GM18526 (cell line): ENCODE data around the gene MAST4.

Source experiments
- POLR2A ChIP-seq: IDR thresholded peaks from 3 replicates; pipeline ENCODE4 v1.6.1; 2011; ENCODE audit not compliant: insufficient read length; ENCODE audit errors: extremely low read depth

MAST4 gene

DNA sequence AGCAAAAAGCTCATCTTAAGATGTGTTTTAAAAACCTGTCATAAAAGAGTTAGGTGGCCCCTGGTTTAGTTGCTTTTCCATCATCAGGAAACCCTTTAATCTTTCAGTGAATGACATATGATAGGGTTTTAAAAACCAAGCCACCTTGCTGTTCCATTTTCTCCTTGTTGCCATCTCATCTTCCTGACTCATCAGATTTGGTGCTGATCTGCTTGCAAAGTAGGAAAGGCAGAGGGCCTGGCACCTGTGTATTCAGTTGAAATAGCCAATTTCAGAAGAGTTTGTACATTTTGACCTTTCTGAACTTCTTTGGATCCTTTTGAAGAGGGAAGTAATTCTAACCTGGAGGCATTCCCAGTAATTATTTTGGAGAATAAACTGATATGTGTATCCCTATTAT, 327.7 kb downstream of the MAST4 start:
- TF ChIP-seq POLR2A, result no peak

DNA sequence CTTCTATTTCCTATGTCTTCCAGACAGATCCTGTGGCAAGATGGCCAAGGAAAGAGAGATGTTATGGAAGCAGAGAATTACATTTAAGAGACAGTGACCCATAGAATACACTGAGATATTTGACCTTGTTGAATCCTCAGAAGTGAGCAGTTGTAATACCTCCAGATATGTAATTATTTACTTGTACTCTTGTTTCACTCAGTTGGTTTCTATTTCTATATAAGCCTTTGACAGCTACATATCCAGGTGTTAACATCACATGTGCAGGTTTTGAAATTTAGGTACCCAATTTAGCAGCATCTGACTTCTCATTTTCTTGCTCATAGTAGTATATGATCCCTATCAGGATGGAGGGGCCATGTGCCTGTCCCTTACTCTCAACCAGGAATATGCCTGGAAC, 330.9 kb downstream of the MAST4 start:
- TF ChIP-seq POLR2A, result no peak

- TF ChIP-seq POLR2A, result no peak
These were observed 333.1 kb downstream of the MAST4 start for GRCh38 chr5:66929281-66929680.

DNA sequence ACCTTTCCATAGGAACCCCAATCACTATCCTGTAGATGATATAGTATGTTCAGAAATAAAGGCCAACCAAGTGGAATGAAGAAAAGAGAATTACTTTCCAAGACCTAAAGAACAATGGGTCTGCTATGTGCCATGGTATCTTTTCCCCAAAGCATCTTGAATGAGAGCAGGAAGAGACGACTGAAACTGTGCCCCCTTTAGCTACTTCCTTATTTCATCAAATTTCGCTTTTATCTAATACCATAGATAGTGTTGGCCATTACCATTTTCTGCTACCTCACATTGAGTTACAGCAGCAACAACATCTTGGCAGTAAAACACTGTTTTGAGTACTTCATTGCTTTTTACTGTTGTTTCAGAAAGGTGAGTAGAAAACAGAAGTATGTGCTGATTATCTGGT, 333.8 kb downstream of the MAST4 start:
- TF ChIP-seq POLR2A, result no peak

GRCh38 chr5:66931651-66932050, 335.5 kb downstream of the MAST4 start:
- TF ChIP-seq POLR2A, result no peak

DNA sequence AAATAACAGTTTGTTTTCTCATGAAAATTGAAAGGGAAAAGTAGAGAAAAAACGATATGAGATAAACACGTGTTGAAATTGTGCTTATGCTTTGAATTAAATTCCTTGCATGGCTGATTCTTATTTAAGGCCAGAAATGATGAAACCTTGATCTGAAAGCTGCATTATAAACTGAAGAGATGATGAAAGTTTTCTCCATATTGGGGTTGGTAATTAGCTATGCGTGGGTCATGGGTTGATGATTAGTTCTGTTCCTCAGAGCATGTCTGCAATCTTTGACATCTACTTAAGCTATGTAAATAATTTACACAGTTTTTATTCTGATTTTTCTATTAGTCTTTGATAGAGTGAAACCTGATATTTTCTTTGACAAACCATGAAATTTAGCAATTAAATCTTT, 336.3 kb downstream of the MAST4 start:
- TF ChIP-seq POLR2A, result no peak

DNA sequence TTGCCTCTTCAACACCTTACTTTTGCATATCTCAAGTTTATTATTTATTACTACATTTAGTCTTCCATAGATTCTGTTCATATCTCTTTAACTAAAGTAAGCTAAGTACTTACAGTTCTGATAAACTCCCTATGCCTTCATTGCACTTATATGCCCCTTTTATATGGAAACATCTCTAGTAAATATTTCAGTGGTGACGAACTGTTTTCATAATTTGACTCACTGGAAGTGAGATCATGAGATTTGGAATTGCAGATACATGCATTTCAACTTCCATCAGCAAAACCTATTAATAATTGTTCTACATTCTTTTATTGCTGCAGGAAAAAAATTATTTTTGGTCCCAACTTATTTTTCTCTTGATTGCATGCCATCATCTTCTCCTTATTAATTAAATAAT, 336.9 kb downstream of the MAST4 start:
- no peak for TF ChIP-seq POLR2A

DNA sequence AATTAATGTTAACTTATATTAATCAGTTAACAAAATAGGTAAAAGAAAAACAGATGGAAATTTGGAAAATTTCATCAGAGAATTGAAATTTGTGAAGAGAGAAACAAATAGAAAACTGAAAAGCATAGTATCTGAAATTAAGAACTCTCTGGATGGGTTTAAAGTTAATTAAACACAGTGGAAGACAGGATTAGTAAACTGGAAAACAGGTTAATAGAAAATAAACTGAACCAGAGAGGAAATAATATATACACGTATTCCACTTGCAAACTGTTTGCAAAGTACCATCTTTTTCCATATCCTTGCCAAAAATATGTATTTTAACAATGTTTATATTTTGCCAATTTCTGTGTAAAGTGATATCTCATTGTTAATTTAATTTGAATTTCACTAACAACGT, 342.9 kb downstream of the MAST4 start:
- no peak for TF ChIP-seq POLR2A

- TF ChIP-seq POLR2A, result no peak
These were observed 349.5 kb downstream of the MAST4 start for GRCh38 chr5:66945389-66946349.

- no peak for TF ChIP-seq POLR2A
These were observed 351.3 kb downstream of the MAST4 start for GRCh38 chr5:66947458-66947857.

GRCh38 chr5:66949066-66949465, 352.9 kb downstream of the MAST4 start:
- TF ChIP-seq POLR2A, result no peak

DNA sequence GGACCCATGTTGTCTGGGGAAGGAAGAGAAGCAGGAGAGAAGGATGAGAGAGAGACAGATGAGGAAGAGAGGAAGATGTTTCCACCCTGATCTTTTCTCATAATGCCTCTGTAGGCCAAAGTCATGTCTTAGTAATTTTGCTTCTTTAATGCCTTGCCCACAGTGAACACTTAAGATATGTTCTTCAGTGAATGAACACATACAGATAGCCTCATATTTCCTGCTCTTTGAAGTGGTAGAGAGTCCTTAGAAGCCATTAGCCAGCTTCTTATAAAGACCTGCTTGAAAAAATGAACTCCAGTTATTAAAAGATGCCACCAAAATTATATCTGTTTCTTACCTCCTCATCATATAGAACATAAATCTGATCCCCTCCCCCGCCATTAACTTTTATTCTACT, 356.0 kb downstream of the MAST4 start:
- no peak for TF ChIP-seq POLR2A

- no peak for TF ChIP-seq POLR2A
These were observed 360.2 kb downstream of the MAST4 start for GRCh38 chr5:66956439-66956838.

DNA sequence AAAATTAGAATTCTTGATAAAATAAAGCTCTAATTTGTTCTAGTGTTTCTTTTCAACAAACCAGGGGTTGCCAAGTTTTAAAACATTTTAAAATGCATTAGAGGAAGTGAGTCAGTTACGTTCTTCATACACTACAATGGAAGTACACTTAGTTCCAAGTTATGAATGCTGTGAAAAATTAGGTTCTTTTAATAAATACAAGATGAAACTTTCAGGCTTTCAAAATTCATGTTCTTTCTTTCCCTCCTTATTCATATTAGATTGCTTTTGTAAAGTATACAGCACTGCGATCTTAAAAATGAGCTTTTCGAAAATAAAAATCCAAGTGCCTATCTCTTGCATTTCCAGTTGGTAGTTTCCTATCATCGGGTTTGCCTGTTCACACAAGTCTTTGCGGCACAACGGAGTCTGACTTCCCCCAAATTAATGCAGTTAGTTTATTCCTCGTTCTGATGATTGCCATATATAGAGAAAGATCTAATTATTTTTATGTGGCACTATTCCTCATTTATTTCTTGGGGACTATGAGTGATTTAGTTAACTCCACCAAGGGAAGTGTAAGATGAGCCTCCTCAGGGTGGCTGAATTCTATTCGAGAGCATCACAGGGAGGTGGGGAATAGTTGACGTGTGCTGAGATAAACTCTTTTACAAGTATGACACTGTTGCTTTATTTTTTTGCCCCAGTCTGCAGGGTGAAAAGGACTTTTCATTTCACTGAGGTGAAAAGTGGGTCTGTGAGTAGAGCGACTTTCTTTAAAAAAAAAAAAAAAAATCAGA, 362.2 kb downstream of the MAST4 start:
- TF ChIP-seq POLR2A, result no peak

GRCh38 chr5:66958980-66959641, 362.9 kb downstream of the MAST4 start:
- TF ChIP-seq POLR2A, result no peak

- TF ChIP-seq POLR2A, result no peak
These were observed 363.5 kb downstream of the MAST4 start for GRCh38 chr5:66959653-66960052.
